ENCODE measurements around the gene OLFML2B.

GRCh38 chr1:161987872-161988271, 35.8 kb downstream of the OLFML2B start:
- TF ChIP-seq ZNF571 (tag by site-specific recombination; IDR thresholded peaks at IDR 0.05) (no peak), ZNF768 (tag by site-specific recombination; IDR thresholded peaks at IDR 0.05) (no peak)

All from HEK293 (cell line).